ENCODE measurements around the gene NUP155. TPM values are rescaled to one million over a fixed set of nuclear protein-coding genes. Genes with fewer than 3 reads are reported as not detected.
"Not testable (repeated sequence)": the region's sequence is repeated elsewhere in the genome, so short reads cannot be mapped to it uniquely, and the experiment has no call there.

The NUP155 gene
- total RNA-seq, 1 donor from 2014 or later = 89.3 TPM

GRCh38 chr5:37272511-37272910 lies 98.4 kb downstream of the NUP155 start:
- Histone ChIP-seq H3K4me3 (no peak overlapping the region), H3K27me3 (no peaks in the 10 kb centered on the region), H3K9me3 (ENCODE audit: low read depth) (no peaks in the 10 kb centered on the region), H3F3A (ENCODE audit: low read depth) (no peaks in the 10 kb centered on the region), H3K79me2 (ENCODE audit: low read depth) (no peaks in the 10 kb centered on the region), H3K9ac (no peak overlapping the region), H3K4me2 (no peak overlapping the region), H2AFZ (replicated peaks) (no peak overlapping the region), H3K4me1 (no peaks in the 10 kb centered on the region), H3K36me3 (no peaks in the 10 kb centered on the region), H4K20me1 (ENCODE audit: low read depth) (no peaks in the 10 kb centered on the region), H3K27ac (no peak overlapping the region)
- Mint-ChIP-seq H3K27me3 (ENCODE audit: insufficient read depth, low read depth) (no peaks in the 10 kb centered on the region), H3K36me3 (no peaks in the 10 kb centered on the region), H3K27ac (no peak overlapping the region), H3K4me1 (no peaks in the 10 kb centered on the region), H3K4me3 (no peak overlapping the region), H3K9me3 (peaks cover 18% of the 10 kb centered on the region)
- TF ChIP-seq EZH2 (IDR thresholded peaks at IDR 0.05) (no peak), CTCF (IDR thresholded peaks at IDR 0.05) (no peak), EZH2phosphoT487 (IDR thresholded peaks at IDR 0.05) (no peak)
- DNase-seq (ENCODE audit: low spot score) = no peak

GRCh38 chr5:37268100-37268499 lies 102.8 kb downstream of the NUP155 start:
- not testable (repeated sequence) for H3K4me3 Mint-ChIP-seq; H3K9me3 ChIP-seq (ENCODE audit: low read depth); H3K27ac Mint-ChIP-seq; H3K36me3 ChIP-seq; H3K4me2 ChIP-seq; H3K27me3 Mint-ChIP-seq (ENCODE audit: insufficient read depth, low read depth); H4K20me1 ChIP-seq (ENCODE audit: low read depth); H3K4me1 ChIP-seq; DNase-seq (ENCODE audit: low spot score); H3K79me2 ChIP-seq (ENCODE audit: low read depth); H3K27me3 ChIP-seq; H3K4me3 ChIP-seq; H3F3A ChIP-seq (ENCODE audit: low read depth); H2AFZ ChIP-seq (replicated peaks); H3K4me1 Mint-ChIP-seq; H3K9ac ChIP-seq; H3K27ac ChIP-seq; H3K36me3 Mint-ChIP-seq
- peaks cover 18% of the 10 kb centered on the region for H3K9me3 Mint-ChIP-seq

- Histone ChIP-seq H3K27me3 (no peaks in the 10 kb centered on the region), H3K4me3 (no peak overlapping the region), H3K9ac (no peak overlapping the region)
Measured at GRCh38 chr5:37255774-37256358, 115.0 kb downstream of the NUP155 start.

More at GRCh38 chr5:37255774-37256358, 115.0 kb downstream of the NUP155 start:
- Mint-ChIP-seq H3K4me1 (no peaks in the 10 kb centered on the region), H3K27ac (no peak overlapping the region), H3K9me3 (peaks cover 16% of the 10 kb centered on the region), H3K27me3 (ENCODE audit: insufficient read depth, low read depth) (peaks cover 3% of the 10 kb centered on the region), H3K36me3 (no peaks in the 10 kb centered on the region), H3K4me3 (no peak overlapping the region)
- no peak overlapping the region for H3K4me2 ChIP-seq
- no peaks in the 10 kb centered on the region for H4K20me1 ChIP-seq (ENCODE audit: low read depth)
- DNase-seq (ENCODE audit: low spot score) = no peak
- H3K79me2 ChIP-seq (ENCODE audit: low read depth) = no peaks in the 10 kb centered on the region
- no peak for TF ChIP-seq EZH2phosphoT487 (IDR thresholded peaks at IDR 0.05)
- no peak for TF ChIP-seq EZH2 (IDR thresholded peaks at IDR 0.05)
- no peak for TF ChIP-seq CTCF (IDR thresholded peaks at IDR 0.05)
- H3K27ac ChIP-seq = no peak overlapping the region
- H3K4me1 ChIP-seq = no peaks in the 10 kb centered on the region
- no peaks in the 10 kb centered on the region for H3K36me3 ChIP-seq
- H3K9me3 ChIP-seq (ENCODE audit: low read depth) = no peaks in the 10 kb centered on the region
- H2AFZ ChIP-seq (replicated peaks) = no peak overlapping the region
- no peaks in the 10 kb centered on the region for H3F3A ChIP-seq (ENCODE audit: low read depth)
